Activated CD8-positive, alpha-beta memory T cell treated with anti-CD3 and anti-CD28 coated beads for 4 hours (primary cell): ENCODE results near the gene BPIFB3.

Experiments used
- DNase-seq, 2 donors: peaks; one replicate each; pipeline ENCODE4 v3.0.0-alpha.2; 2020; ENCODE audit warnings: low read depth in 2 of 2

Gene BPIFB3

GRCh38 chr20:33053291-33054106 lies at the start of gene BPIFB3:
Gene BPIFB3 (plus strand): TSS chr20:33053903. CDS start chr20:33055436, 1,533 bp downstream.
- no peak for DNase-seq

DNA sequence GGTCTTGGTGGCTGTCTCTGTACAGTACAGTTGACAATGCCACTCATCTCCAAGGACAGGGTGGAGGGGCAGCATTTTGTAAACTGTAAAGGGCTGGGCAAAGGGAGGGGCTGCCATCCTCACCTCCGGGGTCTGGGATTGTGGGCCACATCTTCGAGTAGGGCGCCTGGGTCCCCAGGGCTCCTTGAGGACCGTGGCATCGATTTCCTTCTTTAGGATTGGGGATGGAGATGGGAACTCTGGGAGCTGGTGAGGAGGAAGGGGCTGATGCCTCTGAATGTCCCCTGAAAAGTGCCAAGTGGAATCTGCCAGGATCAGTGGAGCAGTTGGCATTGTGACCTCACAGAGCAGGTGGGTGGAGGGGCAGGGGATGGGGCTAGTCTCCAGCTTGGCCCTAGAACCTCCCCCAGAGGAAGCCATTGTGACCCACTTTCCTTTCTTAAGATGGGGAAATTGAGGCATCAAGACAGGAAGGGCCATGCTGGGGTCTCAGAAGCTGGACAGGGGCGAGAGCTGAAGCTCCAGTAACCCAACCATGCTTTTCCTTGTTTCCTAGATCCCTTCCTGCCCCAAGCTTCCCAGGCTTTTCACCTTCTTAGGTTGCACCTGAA lies 49.5 kb upstream of the BPIFB3 start, which contains the start of gene SUN5:
TSS of gene SUN5 (minus strand) at position 293 of the 611 bp plus-strand sequence. CDS start at position 200, 93 bp downstream.
- DNase-seq: no peak

- no peak for DNase-seq
Observed at GRCh38 chr20:33005132-33005566, 48.6 kb upstream of the BPIFB3 start.

DNA sequence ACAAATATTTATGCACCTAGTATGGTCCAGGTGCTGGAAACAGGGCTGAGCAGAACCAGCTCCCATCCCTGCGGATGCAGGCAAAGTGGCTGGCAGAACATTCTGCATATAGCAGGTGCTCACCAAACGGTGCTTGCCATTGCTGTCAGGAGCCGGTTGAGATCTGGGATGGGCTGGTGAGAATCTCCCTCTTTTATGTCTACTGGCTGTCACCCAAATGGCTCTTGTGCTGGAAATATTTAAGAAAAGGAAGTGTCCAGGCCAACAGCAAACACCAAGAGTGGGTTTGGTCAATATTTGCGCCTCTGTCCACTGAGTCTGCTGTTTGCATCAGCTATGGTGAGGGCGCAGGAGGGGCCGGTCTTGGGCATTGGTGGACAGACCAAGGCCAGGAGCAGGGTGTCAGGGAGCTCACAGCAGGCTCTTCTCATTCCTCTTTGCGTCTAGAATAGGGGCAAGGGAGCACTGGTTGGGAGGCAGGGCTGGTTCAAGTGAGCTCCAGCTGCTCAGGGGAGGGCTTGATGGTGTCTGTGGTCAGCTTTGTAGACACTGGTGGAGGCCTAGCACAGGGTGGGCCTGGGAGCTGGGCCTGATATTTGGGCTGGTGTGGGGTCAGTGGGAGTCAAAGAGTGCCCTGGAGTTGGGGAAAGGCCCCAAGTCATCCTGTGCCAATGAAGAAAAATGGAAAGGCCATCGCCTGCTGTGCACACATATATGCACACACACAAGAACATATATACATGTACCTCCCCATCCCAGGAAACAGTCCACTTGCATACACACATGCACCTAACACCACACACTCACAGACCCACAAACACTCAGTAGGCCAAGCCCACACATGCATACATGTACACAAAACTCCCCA lies 47.6 kb upstream of the BPIFB3 start:
- no peak for DNase-seq

DNA sequence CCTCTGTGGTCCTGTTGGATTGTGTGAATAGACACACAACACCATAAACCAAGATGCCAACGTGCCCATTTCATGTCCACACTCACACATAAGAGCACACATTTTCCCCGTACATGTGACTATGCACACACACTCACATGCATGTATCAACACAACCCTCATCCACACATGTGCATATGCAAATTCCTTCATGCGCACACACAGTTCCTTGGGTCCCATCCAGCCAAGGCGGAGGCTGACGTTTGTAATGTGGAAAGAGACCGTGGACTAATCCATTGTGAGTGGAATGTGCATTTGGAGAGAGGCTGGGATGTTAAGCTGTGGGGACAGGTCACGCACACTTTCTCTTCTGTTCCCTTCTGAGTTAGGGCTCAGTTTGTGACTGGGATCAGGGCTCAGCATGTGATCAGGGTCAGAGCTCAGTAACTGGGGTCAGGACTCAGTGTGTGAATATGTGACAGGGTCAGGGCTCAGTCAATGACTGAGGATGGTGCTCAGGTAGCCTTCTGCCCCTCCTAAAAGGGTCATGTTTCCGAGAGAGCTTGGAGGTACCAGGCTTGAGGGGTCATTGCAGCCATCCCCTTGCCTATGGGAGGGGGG lies 46.8 kb upstream of the BPIFB3 start:
- DNase-seq: no peak

- no peak for DNase-seq
Observed at GRCh38 chr20:33007376-33008335, 46.0 kb upstream of the BPIFB3 start, which contains the start of gene BPIFB2. Gene BPIFB2 (plus strand): TSS chr20:33007704. CDS start chr20:33008575, 871 bp downstream.

DNA sequence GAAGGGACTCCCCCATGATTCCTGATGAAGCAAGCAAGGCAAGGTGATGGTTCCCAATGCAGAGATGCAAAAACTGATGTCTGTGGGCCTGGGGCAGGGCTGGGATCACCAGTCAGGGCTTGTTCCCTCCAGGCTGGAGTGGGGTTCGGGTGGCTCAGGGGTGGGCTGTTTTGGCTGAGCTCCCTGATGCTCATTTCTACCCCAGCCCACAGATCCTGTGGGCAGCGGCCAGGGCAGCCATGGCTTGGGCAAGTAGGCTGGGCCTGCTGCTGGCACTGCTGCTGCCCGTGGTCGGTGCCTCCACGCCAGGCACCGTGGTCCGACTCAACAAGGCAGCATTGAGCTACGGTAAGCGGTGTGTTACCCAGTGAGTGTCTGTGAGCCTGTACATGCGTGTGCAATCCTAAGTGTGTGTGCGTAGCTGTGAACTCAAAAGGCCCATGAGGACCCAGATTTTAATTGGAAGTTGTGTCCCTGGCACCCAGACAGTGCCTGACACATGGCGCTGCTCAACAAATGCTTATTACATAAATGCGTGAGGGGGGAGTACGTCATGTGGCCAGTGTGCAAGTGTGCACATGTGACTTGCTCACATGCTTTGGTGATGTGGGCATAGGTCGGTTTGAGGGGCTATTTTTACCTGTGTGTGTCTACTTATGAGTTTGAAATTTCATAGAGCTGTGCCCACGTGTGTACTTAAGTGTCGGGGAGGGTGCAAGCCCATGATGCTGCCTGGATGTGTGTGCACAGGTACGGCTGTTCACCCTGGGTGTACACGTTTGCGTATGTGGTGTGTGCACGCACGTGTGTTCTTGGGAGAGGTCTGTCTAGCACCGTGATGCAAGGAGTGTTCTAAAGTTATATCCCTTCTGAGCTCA lies 45.1 kb upstream of the BPIFB3 start:
- DNase-seq: no peak

GRCh38 chr20:33009214-33010132 lies 44.2 kb upstream of the BPIFB3 start:
- no peak for DNase-seq

DNA sequence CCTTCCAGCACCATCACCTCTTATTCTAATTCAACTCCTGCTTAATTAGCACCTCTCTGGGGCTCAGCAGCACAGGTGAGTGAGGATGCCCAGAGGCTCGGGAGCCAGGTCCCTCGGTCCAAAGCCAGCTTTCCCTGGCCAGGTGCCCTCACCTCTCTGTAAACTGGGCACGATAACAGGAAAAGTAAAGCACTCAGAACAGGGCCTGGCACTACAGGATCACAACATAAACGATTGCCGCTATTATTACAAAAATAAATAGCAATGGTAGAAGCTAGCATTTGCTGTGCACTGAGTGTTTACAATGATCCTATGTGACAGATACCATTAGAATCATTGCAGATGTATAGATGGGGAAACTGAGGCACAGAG lies 43.6 kb upstream of the BPIFB3 start:
- DNase-seq: no peak

- no peak for DNase-seq
Observed at GRCh38 chr20:33010674-33011449, 42.8 kb upstream of the BPIFB3 start.

DNA sequence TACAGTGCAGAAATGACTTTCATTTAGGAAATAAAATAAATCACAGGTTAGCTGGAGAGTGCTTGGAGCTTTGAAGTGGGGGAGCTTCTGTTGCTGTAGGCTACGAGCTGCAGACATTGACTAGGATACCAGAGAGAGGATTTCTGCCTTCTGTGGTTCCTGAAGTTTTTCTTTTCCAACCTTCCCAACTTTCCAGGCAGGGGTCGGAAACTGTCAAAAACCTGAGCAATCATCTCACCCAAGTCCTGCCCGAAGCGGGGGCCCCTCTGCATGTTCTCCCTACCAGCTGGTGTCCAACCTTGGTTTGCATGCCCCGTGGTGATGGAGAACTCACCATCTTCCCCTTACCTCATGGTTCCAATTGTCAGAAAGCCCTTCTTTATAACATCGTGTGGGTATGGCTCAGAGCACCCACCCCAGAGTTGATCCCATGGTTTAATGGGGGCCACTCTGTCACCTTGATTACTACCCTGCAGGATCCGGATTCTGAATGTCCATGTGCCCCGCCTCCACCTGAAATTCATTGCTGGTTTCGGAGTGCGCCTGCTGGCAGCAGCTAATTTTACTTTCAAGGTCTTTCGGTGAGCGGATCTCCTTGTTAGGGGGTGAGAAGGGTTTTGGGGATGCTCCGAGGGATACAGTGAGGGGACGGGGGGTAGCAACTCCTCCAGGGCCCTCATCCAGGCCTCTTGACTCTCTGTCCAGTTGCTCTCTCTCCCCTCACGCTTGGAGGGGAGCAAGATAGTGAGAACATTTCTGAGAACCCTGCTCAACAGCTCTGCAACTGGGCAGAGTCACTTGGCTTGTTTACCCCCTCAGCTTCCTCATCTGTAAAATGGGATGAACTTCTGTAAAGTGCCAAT lies 41.1 kb upstream of the BPIFB3 start:
- no peak for DNase-seq

DNA sequence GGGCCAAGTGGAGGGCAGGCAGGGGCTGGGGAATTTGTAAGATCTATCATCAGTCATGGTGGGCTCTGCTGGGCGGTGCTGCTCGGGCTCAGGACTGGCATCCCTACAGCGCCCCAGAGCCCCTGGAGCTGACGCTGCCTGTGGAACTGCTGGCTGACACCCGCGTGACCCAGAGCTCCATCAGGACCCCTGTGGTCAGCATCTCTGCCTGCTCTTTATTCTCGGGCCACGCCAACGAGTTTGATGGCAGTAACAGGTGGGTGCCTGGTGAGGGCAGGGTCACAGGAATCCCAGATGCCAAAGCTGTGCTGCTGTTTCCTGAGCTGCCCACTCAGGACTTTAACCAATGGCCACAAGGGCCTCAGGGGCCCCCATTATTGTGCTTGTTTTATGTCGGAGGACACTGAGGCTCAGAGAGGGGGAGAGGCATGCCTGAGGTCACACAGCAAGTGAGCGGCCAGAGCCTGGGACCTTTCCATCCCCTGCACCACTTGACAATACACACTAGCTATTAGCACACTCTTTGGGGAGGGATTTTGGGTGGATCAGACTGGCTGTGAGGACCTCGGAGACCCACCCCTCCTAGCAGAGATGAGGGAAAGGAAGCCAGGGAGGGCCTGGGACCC lies 39.9 kb upstream of the BPIFB3 start:
- no peak for DNase-seq

- DNase-seq: no peak
Observed at GRCh38 chr20:33014336-33015113, 39.2 kb upstream of the BPIFB3 start.

GRCh38 chr20:33015114-33015484 lies 38.6 kb upstream of the BPIFB3 start:
- DNase-seq: no peak
